HG03439 (cell line): ENCODE measurements around the gene RMP24.
"Not testable (repeated sequence)": the region's sequence is repeated elsewhere in the genome, so short reads cannot be mapped to it uniquely, and the experiment has no call there.

Source experiments
- ATAC-seq: cut with Tn5 transposase; IDR thresholded peaks from one replicate; pipeline ENCODE4 v1.9.1; 2021; ENCODE audit warnings: mild to moderate bottlenecking, moderate library complexity; ENCODE audit not compliant: unreplicated experiment

Gene RMP24

DNA sequence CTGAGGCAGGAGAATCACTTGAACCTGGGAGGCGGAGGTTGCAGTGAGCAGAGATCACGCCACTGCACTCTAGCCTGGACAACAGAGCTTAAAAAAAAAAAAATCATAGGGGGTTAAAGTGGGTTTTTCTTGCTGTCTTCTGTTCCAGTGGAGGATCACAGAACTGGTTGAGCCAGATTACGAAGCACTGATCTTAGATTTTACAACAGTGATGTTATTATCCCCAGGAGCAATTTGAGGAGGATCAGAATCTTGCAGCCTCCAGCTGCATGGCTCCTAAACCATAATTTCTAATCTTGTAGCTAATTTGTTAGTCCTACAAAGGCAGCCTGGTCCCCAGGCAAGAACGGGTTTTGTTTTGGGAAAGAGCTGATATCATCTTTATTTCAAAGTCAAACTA is 4.6 kb upstream of the RMP24 start:
- not testable (repeated sequence) for ATAC-seq

DNA sequence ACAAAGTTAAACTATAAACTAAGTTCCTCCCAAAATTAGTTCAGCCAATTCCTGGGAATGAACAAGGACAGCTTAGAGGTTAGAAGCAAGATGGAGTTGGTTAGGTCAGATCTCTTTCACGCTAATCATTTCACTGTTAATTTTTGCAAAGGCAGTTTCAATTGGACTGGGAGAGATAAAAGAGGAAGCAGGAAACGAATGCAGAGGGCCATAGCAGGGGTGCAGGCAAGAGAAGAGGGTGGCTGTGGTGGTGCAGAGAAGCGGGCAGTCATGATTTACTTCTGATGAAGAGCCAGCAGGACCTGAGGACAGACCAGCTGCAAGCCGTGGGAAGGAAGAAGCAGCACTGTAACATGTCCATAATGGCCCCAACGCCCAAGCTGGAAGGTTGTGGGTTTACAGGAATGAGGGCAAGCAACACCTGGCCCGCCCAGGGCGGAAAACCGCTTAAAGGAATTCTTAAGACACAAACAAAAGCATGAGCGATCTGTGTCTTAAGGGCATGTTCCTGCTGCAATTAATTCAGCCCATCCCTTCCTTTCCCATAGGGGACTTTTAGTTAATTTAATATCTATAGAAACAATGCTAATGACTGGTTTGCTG is 4.1 kb upstream of the RMP24 start:
- ATAC-seq, result no peak

DNA sequence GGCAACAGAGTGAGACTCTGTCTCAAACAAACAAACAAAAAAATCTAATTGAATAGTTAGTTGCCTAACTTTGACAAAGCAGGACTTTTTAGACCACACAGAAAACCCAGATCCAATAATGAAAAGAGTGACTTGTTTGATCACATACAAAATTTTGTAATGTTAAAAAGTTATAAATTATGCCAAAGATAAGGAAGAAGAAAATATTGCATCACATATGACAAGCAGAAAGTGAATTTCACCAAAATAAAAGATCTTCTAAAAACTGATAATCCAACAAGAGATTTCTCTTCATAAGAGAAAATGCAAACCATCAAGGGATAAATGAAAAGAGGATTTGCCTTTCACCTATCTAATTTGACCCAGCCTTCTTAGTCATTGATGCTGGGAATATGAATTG is 2.8 kb upstream of the RMP24 start:
- ATAC-seq, result no peak

DNA sequence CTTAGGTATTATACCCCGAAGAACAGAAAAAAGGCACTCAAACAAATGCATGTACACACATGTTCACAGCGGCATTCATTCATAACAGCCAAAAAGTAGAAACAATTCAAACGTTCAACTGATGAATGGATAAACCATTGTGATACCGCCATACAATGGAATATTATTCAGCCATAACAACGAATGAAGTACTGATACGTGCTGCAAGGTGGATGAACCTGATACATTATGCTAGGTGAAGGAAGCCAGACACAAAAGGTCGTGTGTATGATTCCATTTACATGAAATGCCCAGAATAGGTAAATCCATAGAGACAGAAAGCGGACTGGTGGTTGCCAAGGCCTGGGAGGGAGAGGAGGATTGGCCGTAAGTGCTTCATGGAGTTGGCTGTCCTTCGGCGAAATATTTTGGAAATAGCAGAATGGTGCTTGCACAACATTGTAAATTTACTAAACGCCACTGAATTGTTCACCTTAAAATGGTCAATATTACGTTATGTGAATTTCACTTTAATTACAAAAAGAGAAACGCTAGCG is 750 bp upstream of the RMP24 start:
- peak; percentile 24 for ATAC-seq

DNA sequence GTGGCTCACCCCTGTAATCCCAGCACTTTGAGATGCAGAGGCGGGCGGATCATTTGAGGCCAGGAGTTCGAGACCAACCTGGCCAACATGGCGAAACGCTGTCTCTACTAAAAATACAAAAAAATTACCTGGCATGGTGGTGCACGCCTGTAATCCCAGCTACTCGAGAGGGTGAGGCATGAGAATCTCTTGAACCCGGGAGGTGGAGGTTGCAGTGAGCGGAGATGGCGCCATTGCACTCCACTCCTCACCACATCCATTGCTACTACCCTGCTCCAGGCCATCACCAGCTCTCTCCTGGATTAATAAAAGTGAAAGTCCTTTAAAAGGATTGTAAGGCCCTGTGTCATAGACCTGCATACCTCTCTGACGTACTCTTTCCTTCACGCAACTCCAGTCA is 1.2 kb downstream of the RMP24 start:
- no peak for ATAC-seq

DNA sequence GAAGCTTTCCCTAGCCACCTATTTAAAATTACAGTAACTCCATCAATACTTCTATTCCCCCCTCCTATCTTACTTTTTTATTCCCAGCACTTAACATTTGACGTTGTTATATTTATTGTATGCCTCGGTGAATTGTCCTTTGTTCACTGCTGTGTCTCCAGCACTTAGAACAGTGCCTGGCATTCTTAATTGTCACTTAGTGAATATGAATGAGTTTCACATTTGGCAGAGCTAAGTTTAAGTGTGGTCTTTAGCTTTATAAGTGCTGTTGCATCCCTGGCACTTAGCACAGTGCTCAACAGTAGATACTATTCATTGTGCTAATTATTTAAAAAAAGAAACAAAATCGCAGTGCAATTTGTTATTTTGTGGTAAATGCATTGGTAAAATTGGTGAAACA is 1.7 kb downstream of the RMP24 start:
- ATAC-seq, result no peak

DNA sequence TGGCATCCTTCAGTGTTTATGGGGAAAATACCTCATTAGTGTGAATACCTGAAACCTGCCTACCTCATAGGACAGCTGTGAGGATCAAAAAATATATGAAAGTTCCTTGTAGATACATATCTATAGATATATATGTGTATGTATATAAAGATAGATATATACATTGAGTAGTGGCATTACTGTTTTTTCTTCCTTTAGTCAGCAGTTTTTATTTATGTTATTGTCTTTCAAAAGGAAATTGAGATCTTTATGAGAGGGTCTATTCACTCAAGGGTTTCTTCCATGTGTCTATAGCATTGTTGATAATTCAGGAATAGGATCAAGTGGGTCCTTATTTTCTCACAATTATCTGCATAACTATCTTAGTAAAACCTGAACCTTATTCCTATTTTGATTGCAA is 6.6 kb downstream of the RMP24 start:
- ATAC-seq, result no peak

DNA sequence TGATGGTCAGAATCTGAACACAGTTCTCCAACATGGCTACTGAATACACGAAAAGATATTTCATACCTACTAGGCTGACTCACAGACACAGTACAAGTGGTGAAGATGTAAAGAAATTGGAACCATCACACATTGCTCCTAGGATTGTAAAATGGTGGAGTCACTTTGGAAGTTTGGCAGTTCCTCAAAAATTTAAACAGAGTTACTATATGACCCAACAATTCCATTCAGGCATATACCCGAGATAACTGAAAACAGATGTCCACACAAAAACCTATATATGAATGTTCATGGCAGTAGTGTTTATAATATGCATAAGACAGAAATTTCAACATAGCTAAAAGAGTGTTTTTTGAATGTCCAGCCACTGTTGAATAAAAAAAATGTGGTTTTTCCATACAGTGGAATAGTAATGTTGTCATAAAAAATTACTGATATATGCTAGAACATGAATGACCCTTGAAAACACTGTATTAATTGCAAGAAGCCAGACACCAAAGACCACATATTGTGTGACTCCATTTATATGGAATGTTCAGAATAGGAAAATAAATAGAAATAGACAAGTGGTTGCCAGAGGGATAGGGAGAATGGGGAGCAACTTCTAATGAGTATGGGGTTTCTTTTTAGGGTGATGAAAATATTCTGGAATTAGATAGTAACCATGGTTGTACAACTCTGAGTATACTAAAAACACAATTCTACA is 10.1 kb downstream of the RMP24 start:
- no peak for ATAC-seq

DNA sequence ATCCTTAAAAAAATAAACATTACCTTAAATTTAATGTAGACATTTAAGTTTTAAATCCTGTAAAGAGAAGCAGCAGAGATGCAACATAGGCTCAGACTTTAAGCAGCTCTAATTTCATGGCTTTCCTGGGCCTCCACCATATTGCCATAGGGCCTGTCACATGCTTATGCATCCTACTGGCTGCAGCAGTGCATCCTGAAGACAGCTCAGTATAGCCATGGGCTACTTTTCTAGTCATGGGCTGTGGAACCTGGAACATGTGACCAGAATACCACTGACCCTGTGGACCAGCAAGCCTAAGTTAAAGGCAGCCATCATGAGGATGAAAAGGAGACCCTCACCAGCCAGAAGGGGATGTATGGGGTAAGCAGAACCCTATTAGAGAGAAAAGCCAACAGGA is 10.7 kb downstream of the RMP24 start:
- ATAC-seq, result no peak

DNA sequence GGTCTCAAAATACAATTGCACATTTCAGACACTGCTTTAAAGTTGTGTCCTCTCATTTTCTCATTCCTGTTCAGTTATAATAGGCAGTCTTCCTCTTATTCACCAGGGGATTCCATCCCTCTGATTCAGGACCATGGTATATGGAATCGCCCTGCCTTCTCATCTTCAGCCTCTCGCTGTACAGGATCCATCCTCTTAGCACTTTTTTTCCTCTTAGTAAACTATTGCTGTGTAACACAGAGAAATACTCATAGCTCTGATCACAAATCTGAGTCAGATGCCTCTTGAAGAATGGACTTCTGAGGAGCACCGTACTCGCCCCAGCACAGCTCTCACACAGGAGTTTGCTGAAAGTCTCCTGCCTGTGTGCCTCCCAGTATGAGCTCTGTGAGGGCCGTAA is 11.3 kb downstream of the RMP24 start:
- ATAC-seq, result no peak

DNA sequence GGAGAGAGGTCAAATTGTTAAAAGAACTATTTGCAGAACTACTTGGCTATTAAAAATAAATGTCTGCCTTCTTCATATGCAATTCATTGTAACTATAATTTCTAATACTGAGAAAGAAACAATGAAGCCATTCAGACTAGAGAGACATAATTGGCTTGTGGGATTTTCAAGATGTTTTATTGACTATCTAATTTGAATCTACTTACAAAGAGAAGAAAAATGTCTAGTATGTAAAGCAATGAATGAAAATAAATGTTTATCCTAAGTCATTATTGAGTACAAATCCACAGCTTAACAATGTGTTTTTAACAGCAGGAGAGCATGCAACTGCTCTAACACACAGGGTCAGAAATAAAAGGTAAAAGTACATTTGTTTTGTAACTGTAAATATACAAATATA is 19.2 kb downstream of the RMP24 start:
- no peak for ATAC-seq

DNA sequence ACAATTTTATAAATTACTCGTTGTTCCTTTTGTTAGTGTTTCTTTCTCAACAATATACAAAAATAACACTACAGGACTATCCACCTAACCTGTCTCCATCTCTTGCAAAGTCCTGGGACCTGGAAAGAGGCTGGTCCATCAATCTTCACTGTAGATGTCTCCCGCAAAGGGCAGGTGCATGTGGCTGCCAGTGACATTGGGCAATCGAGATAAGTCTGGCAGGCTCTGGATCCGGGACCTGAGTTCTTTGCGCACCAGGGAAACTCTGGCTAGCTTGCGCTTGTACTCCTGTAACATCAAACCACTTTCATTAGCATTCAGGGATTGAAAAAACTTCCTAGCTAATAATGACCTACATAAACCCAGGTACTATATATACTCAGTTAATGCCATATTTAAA is 20.5 kb downstream of the RMP24 start:
- no peak for ATAC-seq

DNA sequence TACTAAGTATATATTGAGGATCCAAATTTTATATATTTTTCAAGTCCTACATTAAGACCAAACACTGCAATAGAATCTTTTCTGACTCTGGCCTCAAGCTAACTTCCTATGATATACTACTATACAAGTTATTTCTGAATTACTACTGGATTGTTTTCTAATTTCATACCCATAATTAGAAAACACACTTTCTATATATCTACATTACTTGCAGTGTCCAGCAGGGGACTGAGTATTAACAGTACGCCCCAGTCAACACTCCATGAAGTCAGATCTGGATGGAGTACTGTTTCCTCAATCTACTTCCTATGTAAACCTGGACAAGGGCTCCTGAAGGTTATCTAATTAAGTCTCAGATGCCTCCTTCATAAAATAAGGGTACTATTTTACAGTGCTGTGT is 26.5 kb downstream of the RMP24 start:
- no peak for ATAC-seq

DNA sequence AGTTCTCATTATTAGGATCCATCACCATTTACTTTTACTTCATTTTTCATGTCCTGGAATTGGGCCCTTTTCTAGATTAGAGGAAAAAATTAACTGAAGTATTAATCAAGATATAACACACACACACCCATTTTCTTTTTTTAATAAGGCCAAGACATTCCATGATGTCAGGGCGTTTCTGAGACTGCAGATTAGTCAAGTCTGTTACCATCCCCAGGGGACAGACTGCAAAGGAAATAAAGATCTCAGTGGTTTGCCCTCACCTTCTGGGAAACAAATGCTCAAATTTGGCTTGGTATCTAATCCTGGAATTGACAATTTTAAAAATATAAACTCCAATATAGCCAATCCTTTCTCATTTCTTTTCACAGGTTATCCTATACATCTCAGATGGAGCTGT is 27.4 kb downstream of the RMP24 start:
- ATAC-seq, result no peak

DNA sequence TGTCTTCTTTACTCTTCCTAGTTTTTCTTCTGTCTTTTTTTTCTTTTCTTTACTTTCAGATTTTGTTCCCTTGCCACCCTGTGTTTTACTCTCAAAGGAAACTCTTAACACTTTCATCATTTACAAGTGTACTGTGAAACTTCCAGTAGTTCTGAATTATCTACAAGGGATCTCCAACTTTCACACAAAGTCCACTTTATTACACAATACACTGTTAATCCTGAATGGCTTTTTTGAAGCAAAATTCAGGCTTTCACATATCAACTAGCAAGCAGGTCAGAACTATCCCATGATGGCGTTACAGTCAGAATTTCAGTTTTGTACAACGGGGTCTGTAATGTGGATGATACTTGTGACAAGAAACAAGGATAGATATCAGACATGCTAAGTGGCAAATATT is 34.5 kb downstream of the RMP24 start:
- no peak for ATAC-seq

DNA sequence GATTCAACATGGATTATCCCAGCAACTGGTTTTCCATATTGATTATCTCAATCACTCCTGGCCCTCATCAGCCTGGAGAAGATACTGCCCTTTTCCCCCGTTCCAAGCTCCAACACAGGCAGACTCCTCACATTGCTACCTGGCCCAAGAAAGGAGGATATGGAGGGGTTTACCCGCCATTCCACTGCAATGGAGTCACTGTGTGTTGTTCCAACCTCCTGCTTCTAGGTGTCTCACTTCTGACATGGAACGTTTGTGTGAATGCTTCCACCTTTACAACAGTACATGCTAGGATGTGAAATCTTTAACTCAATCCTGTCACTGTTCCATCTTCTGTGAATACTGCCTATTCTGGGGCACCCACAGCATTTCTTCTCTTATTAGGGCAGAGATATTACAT is 36.7 kb downstream of the RMP24 start:
- no peak for ATAC-seq

DNA sequence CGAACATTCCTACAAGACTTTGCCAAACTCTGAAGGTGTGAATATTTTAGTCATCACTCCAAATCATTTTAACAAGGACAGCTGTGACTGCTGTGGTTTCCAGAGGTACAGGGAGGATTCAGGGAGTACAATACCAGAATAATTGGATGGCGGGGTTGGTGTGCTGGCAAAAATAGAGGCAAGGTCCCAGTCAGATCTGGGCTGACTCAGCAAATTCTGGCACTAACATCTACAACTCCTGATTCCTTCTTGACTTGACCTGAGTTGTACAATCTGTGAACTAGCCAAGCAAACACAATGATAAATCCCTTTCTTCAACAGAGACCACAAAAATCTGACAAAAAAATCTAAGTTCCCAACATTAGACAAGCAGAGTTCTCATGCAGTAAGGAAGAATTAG is 40.4 kb downstream of the RMP24 start:
- no peak for ATAC-seq

DNA sequence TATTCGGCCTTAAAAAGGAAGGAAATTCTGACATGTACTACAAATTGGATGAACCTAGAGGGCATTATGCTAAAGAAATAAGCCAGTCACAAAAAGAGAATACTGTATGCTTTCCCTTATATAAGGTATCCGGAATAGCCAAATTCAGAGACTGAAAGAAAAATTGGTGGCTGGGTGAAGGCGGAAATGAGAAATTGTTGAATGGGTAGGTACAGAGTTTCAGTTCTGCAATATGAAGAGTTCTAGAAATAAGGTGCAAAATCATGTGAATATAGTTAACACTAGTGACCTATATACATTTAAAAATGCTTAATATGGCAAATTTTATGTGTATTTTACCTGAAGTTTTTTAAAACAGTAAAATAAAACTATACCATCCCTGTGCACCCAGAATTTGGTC is 43.1 kb downstream of the RMP24 start:
- ATAC-seq, result peak; percentile 84

DNA sequence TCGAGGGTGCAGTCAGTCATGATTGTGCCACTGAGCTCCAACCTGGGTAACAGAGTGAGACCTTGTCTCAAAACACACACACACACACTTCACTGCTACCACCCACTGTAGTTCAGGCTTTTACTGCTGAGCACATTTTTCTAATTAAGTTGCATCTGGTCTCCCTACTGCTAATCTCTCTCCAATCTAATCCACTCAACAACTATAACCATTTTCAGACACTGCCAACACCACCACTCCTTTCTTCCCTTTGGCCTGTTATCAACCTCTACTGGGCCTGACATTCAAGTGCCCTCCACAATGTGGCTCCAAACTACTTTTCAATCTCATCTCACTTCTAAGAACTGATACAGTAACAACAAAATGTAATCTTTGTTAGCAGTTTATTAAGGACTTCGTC is 44.8 kb downstream of the RMP24 start:
- no peak for ATAC-seq

DNA sequence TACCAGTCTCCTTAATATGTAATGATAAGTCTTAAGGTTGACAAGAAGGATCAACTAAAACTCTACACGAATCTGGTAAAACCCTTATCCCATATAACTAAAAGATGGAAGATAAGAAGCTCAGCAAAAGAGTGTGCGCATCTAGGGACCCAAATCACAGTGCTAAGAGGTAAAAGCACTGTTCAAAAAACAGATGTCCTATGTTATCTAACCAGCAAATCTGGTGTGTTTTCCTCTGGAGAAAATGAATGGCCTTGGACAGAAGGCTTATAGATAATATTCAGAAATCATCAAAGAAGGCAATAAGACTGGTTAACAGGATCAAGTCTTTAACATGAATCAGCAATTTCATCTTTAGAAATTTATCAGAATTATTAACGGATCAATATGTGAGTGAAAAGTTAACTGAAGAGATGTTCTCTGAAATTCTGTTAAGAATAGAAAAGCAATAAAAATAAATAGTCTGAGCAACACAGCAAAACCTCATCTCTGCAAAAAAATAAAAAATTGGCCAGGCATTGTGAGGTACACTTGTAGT is 47.8 kb downstream of the RMP24 start:
- no peak for ATAC-seq

DNA sequence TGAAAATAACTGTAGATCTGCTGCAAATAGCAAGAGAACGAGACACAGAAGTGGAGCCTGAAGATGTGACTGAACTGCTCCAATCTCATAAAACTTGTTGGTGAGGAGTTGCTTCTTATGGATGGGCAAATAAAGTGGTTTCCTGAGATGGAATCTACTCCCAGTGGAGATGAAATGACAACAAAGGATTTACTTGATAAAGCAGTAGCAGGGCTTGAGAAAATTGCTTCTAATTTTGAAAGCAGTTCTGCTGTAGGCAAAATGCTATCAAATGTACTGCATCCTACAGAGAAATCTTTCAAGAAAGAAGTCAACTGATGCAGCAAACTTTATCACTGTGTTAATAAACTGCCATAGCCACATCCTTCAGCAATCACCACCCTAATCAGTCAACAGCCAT is 50.9 kb downstream of the RMP24 start:
- ATAC-seq, result no peak

DNA sequence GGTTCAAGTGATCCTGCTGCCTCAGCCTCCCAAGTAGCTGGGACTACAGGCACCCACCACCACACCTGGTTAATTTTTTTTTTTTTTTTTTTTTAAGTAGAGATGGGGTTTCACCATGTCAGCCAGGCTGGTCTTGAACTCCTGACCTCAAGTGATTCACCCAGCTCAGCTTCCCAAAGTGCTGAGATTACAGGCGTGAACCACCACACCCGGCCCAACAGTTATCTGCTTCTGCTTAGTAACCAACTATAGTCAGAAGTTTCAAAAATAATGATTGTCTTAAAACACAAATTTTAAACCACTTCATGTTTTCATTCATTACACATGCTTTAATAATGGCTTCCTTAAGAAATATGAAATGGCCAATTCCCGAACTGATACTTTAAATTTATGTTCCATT is 51.8 kb downstream of the RMP24 start:
- ATAC-seq, result not testable (repeated sequence)

DNA sequence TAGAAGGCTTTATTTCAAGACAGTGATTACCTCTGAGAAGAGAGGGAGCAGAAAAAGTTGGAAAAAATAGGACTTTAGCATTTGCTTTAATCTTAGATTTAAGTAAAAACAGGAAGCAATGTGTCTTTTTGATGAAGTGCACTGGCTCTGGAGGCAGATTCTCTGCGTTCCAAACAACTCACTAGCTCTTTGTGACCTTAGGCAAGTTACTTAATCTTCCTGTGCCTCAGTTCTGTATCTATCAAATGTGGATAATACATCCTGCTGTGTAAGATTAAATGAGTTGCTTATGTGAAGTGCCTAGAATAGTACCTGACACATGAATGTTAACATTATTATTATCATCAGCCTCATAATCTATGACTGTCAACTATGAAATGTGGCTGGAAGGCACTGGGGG is 52.5 kb downstream of the RMP24 start:
- no peak for ATAC-seq
